Hepatocyte (in vitro differentiated cells): ENCODE data around the gene CREB3. TPM values are rescaled to one million over a fixed set of nuclear protein-coding genes. Genes with fewer than 3 reads are reported as not detected.

Experiments used
- DNase-seq: peaks from one replicate; pipeline ENCODE4 v3.0.0-alpha.2; 2016; ENCODE audit warnings: low spot score
- H2AFZ ChIP-seq: fragments of 200-600 bp; sonication (generic); 2 replicates; pipeline ENCODE4 v1.6.0; 2016; ENCODE audit warnings: antibody characterized with exemption, mild to moderate bottlenecking
- H3K27ac ChIP-seq: fragments of 200-600 bp; sonication (generic); 2 replicates; pipeline ENCODE4 v1.5.1; 2016; ENCODE audit warnings: mild to moderate bottlenecking
- H3K27me3 ChIP-seq: fragments of 200-600 bp; sonication (generic); 2 replicates; pipeline ENCODE4 v1.6.1; 2016
- H3K36me3 ChIP-seq: fragments of 200-600 bp; sonication (generic); replicated peaks from 2 replicates; pipeline ENCODE4 v1.5.1; 2016; ENCODE audit warnings: low read depth; ENCODE audit not compliant: insufficient read depth
- H3K4me1 ChIP-seq: fragments of 200-600 bp; sonication (generic); 2 replicates; pipeline ENCODE4 v1.5.1; 2016; ENCODE audit warnings: mild to moderate bottlenecking, moderate library complexity; ENCODE audit not compliant: insufficient read depth
- H3K4me2 ChIP-seq: fragments of 200-600 bp; sonication (generic); 2 replicates; pipeline ENCODE4 v1.6.0; 2016
- H3K4me3 ChIP-seq: fragments of 200-600 bp; sonication (generic); 2 replicates; pipeline ENCODE4 v1.5.1; 2016; ENCODE audit warnings: mild to moderate bottlenecking
- H3K79me2 ChIP-seq: fragments of 200-600 bp; sonication (generic); 2 replicates; pipeline ENCODE4 v1.6.0; 2017; ENCODE audit warnings: mild to moderate bottlenecking
- H3K9me2 ChIP-seq: fragments of 200-600 bp; sonication (generic); replicated peaks from 2 replicates; pipeline ENCODE4 v1.6.0; 2017; ENCODE audit warnings: mild to moderate bottlenecking; ENCODE audit not compliant: insufficient read depth
- H3K9me3 ChIP-seq: fragments of 200-600 bp; sonication (generic); 2 replicates; pipeline ENCODE4 v1.5.1; 2016; ENCODE audit warnings: low read depth, mild to moderate bottlenecking
- H4K20me1 ChIP-seq: fragments of 200-600 bp; sonication (generic); 2 replicates; pipeline ENCODE4 v1.6.0; 2016; ENCODE audit warnings: mild to moderate bottlenecking; ENCODE audit not compliant: insufficient read depth, poor library complexity, severe bottlenecking
- EZH2 ChIP-seq: fragments of 200-600 bp; sonication (generic); IDR thresholded peaks from 2 replicates; pipeline ENCODE4 v1.6.1; 2016; ENCODE audit warnings: antibody characterized with exemption, mild to moderate bottlenecking, borderline replicate concordance
- EZH2phosphoT487 ChIP-seq: fragments of 200-600 bp; sonication (generic); IDR thresholded peaks from one replicate; pipeline ENCODE4 v1.6.1; 2018; ENCODE audit warnings: antibody characterized with exemption, mild to moderate bottlenecking, low read depth, moderate library complexity; ENCODE audit not compliant: unreplicated experiment, severe bottlenecking
- WGBS: methylation state at CpG from one replicate; pipeline ENCODE4 v1.1.6; 2016; ENCODE audit warnings: low lambda C conversion rate; ENCODE audit errors: missing lambda C conversion rate; 5-methylcytosine and 5-hydroxymethylcytosine counted together
- polyA plus RNA-seq: library from polyadenylated mRNA; unstranded; fragments of >200 nt; fragmentation: Nextera tagmentation; extraction: Ambion mirVana; gene quantifications from 2 replicates; pipeline ENCODE4 v1.2.1, GENCODE V29; 2016
- total RNA-seq: library from RNA; depleted of rRNA; stranded (reverse); fragments of >200 nt; gene quantifications from 2 replicates; pipeline ENCODE4 v1.2.3, GENCODE V29; 2014
- TF ChIP-seq, protein P1 (sequence below): fragments of 200-600 bp; sonication (generic); IDR thresholded peaks from 2 replicates; pipeline ENCODE4 v1.5.1; 2016; ENCODE audit warnings: antibody characterized with exemption, mild to moderate bottlenecking; ENCODE audit not compliant: poor library complexity

CREB3 gene
- total and polyA plus RNA-seq, 2 experiments from 2014 or later: 54.6 to 79.9 TPM

DNA sequence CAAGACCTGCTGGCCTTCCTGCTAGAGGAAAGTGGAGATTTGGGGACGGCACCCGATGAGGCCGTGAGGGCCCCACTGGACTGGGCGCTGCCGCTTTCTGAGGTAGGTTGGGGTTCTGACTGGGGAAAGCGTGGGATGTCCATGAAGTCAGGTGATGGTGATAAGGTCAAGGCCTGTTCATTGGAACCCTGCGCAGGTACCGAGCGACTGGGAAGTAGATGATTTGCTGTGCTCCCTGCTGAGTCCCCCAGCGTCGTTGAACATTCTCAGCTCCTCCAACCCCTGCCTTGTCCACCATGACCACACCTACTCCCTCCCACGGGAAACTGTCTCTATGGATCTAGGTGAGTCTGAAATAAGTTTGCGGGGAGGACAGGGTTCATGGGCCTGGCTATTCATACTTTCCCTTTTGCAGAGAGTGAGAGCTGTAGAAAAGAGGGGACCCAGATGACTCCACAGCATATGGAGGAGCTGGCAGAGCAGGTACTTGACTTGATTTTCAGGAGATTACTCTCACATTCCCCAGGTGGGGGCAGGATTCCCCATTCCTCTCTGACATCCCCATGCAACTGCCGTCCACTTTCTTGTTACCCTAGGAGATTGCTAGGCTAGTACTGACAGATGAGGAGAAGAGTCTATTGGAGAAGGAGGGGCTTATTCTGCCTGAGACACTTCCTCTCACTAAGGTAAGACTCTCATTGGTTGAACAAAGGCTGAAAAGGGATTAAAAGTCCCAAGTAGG lies 505 bp downstream of the CREB3 start:
- TF ChIP-seq, protein P1, sequence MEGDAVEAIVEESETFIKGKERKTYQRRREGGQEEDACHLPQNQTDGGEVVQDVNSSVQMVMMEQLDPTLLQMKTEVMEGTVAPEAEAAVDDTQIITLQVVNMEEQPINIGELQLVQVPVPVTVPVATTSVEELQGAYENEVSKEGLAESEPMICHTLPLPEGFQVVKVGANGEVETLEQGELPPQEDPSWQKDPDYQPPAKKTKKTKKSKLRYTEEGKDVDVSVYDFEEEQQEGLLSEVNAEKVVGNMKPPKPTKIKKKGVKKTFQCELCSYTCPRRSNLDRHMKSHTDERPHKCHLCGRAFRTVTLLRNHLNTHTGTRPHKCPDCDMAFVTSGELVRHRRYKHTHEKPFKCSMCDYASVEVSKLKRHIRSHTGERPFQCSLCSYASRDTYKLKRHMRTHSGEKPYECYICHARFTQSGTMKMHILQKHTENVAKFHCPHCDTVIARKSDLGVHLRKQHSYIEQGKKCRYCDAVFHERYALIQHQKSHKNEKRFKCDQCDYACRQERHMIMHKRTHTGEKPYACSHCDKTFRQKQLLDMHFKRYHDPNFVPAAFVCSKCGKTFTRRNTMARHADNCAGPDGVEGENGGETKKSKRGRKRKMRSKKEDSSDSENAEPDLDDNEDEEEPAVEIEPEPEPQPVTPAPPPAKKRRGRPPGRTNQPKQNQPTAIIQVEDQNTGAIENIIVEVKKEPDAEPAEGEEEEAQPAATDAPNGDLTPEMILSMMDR: peak; percentile 13
- TF ChIP-seq EZH2: no peak
- Histone ChIP-seq H3K36me3 (no peaks in the 10 kb centered on the region), H3K9me2 (no peaks in the 10 kb centered on the region), H3K4me2 (peak overlapping the region; percentile 89), H4K20me1 (peaks cover 25% of the 10 kb centered on the region), H3K79me2 (peaks cover 62% of the 10 kb centered on the region), H3K4me1 (peaks cover 45% of the 10 kb centered on the region), H3K27me3 (no peaks in the 10 kb centered on the region), H2AFZ (peak overlapping the region; percentile 51), H3K27ac (peak overlapping the region; percentile 95), H3K9me3 (no peaks in the 10 kb centered on the region), H3K4me3 (peak overlapping the region; percentile 57)
- peak; percentile 60 for DNase-seq
- 1% methylated on average over 14 of the region's 14 CpGs for WGBS

DNA sequence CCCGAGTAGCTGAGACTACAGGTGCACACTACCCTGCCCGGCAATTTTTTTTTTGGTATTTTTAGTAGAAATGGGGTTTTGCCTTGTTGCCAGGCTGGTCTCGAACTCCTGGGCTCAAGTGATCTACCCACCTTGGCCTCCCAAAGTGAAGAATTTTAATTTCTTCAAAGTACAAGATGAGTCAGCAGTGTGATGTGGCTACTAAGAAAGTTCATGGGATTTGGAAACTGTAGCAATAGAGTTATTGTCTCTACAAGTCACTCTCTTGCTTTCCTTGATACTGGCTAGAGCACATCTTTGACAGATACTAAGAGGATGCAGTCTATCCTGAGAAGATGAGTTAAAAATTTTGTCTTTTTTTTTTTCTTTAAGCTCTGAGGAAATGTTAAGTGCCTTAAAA lies 1.6 kb downstream of the CREB3 start:
- DNase-seq: no peak
- Histone ChIP-seq H3K27ac (peak overlapping the region; percentile 95), H3K4me2 (peak overlapping the region; percentile 89), H3K27me3 (no peaks in the 10 kb centered on the region), H3K9me2 (no peaks in the 10 kb centered on the region), H3K79me2 (peaks cover 51% of the 10 kb centered on the region), H4K20me1 (peaks cover 22% of the 10 kb centered on the region), H3K4me1 (peaks cover 34% of the 10 kb centered on the region), H3K9me3 (no peaks in the 10 kb centered on the region), H2AFZ (no peak overlapping the region), H3K4me3 (no peak overlapping the region), H3K36me3 (no peaks in the 10 kb centered on the region)
- TF ChIP-seq EZH2phosphoT487 (no peak), EZH2 (no peak)
- TF ChIP-seq, protein P1: no peak
- 87% methylated on average over 3 of the region's 3 CpGs for WGBS

DNA sequence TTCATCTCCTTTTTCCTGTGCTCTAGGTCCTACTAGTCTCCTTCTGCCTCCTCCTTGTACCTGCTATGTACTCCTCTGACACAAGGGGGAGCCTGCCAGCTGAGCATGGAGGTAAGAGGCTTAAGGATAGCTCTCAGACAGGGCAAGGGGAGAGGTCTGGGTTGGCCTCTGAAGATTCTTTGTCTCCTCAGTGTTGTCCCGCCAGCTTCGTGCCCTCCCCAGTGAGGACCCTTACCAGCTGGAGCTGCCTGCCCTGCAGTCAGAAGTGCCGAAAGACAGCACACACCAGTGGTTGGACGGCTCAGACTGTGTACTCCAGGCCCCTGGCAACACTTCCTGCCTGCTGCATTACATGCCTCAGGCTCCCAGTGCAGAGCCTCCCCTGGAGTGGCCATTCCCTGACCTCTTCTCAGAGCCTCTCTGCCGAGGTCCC lies 3.8 kb downstream of the CREB3 start:
- Histone ChIP-seq H4K20me1 (peaks cover 6% of the 10 kb centered on the region), H3K27ac (peak overlapping the region; percentile 14), H3K4me3 (no peak overlapping the region), H3K79me2 (peaks cover 30% of the 10 kb centered on the region), H3K9me3 (no peaks in the 10 kb centered on the region), H3K4me1 (peaks cover 15% of the 10 kb centered on the region), H3K27me3 (no peaks in the 10 kb centered on the region), H3K9me2 (no peaks in the 10 kb centered on the region), H3K36me3 (no peaks in the 10 kb centered on the region), H2AFZ (no peak overlapping the region), H3K4me2 (no peak overlapping the region)
- TF ChIP-seq, protein P1: peak; percentile 75
- TF ChIP-seq EZH2phosphoT487 (no peak), EZH2 (no peak)
- WGBS: 50% methylated on average over 5 of the region's 5 CpGs
- peak; percentile 81 for DNase-seq
